TTC549 (cell line): ENCODE results near the gene AQP1.

Experiments used
- FAIRE-seq: peaks from 2 replicates; lab custom pipeline; 2012; peaks lifted over from hg19 to GRCh38; lab: Jason Lieb, UNC

The AQP1 gene

DNA sequence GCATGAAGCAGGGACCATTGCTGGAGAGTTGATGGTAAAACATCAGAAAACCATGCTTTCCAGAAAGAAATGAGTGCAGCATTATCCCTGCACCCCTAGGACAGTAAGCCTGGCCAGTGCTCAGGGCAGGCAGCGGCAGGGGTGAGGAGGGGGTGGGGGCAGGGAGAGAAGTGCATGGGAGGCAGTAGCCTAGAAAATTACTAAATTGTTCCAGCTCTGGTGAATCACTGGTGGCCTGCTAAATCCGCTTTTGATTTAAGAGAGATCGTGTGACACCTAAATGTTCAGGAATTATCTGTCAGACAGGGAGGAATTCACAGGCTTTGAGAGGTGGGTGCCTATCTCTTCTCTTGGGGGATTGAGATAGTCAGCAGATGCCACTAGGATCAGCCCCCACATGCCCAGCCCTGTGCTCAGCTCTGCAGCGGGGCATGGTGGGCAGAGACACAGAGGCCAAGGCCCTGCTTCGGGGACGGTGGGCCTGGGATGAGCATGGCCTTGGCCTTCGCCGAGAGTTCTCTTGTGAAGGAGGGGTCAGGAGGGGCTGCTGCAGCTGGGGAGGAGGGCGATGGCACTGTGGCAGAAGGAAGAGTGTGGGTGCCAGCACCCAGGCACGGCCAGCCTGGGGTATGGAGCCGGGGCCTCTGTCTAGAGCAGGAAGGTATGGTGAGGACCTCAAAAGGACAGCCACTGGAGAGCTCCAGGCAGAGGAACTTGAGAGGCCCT lies 5.0 kb upstream of the AQP1 start:
- no peak for FAIRE-seq

DNA sequence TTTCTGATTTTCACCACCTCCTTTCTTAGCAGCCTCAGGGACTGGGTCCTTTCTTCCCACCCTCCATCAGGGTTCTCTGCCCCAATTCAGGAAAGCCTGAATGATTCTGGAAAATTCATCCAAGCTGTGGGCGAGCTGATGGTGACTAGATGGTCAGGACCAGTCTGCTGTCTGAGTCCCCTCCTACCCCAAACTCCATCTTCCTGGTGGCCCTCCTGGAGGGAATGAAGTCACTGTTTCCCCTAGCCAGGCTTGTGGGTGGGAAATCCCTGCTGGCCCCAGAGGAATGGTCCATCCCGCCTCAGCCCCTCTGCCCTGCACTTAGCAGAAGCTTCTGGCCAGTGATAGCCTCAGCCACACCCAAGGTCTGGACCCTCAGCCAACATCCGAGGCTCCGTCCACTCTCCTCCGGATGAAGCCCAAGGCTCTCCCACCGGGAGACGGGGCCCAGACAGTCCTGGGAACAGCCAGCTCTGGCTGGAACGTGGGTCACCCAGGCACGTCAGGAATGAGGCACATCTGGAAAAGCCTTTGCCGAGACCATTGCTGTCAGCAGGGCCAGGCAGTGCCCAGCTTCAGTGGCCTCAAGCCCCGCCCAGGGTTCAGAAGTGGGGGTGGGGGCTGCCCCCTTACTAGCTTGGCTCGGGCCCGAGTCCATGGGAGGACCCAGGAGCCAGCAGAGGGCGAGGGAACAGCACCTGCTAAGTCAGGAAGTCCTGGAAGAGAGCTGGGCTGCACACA lies 4.0 kb upstream of the AQP1 start:
- FAIRE-seq, result no peak

DNA sequence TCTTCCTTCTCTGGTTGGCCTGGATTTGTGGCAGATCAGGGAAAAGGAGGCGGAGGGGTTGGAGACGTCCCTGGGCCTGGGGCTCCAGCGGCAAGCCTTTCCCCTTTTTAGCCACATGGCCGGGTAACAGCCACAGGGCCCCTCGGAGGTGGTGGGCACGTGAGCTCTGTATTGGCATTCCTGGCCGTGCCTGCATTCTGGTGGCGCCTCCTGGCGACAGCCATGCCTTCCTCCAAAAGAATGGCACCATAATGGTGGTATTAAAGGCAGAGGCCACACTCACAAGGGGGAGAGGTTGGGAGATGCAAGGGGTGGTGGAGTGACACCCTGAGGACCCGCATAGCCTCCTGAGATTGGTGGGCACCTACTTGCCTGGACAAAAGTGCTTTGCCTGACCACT lies 3.0 kb upstream of the AQP1 start:
- no peak for FAIRE-seq

DNA sequence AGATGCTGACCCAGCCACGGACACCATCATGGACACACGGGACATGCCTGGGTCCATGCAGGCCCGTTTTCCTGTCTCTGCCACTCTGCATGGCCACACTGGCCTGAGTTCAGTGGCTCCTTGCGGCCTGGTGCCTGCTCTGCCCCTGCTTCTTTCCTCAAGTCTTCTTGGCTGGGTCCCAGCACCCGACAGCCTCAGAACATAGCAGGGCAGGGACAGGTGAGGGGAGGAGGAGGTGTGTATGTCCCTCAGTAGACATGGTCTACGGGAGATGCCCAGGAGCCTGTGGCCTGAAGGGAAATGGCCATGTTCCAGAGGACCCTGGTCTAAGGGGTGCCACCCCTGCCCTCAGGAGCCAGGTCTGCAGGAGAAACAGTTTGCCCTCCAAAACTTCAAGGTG lies 2.2 kb upstream of the AQP1 start:
- no peak for FAIRE-seq

DNA sequence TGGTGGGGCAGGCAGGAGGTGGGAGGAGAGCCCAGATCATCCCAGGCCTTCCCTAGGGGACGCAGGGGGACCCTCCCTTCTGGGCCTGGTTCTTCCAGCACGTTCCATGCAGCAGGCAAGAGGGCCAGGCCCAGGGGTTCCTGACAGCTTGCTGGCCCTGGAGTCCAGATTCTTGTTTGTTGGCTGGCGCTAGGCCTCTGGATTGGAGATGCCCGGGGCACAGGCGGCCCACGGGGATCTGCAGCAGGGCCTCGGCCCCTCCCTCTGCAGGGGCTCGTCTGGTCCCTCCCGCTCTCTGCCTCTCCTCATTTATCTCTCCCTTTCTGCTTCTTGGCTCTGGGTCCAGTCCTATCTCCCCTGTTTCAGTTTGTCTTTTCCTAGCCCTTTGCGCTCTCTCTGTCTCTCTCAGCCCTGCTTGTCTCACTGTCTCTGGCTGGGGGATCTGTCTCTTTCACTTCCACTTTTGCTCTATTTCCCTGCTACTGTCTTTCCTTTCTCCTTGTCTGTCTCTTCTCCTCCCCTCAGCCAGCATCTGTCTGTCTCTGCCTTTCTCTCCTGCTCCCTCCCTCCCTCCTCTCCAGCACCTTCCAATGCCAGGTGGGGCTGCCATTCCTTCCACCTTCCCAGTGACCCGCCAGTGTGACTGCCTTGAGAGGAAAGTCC lies 1.1 kb upstream of the AQP1 start:
- no peak for FAIRE-seq

DNA sequence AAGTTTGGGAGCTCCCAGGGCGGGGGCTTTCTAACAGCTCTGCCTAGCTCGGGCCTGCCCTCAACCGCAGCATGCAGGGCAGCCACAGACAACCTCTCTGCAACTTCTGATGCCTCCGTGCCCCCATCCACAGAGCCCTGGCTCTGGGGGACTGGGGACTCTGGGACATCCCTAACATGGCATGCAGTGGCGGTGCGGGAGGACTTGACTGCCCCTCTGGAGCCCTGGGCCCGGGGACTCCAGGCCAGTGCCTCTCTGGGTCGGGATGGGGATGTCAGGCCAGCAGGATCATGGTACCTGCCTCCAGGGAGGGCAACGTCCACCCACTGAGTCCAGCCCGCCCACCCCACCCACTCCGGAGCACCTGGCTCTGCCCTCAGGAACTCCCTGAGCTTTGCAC lies 520 bp upstream of the AQP1 start:
- no peak for FAIRE-seq

DNA sequence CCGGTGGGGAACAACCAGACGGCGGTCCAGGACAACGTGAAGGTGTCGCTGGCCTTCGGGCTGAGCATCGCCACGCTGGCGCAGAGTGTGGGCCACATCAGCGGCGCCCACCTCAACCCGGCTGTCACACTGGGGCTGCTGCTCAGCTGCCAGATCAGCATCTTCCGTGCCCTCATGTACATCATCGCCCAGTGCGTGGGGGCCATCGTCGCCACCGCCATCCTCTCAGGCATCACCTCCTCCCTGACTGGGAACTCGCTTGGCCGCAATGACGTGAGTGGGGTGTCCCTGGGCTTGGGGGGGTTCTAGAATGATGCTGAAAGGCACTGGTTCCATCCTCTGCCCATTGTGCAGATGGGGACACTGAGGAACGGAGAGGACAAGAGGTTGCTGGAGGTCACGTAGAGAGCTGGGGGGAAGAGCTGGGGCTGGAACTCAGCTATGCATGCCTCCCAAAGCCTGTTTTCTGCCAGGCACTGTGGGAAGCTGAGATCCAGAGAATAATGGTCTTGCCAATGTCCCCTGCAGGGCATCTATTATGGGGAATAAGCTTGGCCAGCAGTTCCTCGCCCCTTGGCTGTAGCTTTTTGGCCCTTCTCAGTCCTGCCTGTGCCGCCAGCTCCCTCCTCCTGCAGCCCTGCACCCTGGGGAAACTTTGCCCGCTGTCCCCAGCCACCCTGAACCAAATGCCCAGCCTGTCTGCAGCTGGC lies 523 bp downstream of the AQP1 start:
- no peak for FAIRE-seq

DNA sequence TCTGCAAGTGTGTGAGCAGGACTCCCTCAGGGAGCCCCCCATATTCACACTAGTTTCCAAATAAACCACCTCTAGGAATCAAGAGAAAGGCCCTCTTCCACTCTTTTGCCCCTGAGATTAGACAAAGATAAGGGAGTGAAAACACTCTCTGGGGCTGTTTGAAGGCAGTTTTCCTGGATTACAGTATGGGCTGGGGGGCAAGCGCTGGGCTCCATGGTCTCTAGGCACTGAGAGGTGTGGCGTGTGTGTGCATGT lies 1.0 kb downstream of the AQP1 start:
- FAIRE-seq, result no peak

DNA sequence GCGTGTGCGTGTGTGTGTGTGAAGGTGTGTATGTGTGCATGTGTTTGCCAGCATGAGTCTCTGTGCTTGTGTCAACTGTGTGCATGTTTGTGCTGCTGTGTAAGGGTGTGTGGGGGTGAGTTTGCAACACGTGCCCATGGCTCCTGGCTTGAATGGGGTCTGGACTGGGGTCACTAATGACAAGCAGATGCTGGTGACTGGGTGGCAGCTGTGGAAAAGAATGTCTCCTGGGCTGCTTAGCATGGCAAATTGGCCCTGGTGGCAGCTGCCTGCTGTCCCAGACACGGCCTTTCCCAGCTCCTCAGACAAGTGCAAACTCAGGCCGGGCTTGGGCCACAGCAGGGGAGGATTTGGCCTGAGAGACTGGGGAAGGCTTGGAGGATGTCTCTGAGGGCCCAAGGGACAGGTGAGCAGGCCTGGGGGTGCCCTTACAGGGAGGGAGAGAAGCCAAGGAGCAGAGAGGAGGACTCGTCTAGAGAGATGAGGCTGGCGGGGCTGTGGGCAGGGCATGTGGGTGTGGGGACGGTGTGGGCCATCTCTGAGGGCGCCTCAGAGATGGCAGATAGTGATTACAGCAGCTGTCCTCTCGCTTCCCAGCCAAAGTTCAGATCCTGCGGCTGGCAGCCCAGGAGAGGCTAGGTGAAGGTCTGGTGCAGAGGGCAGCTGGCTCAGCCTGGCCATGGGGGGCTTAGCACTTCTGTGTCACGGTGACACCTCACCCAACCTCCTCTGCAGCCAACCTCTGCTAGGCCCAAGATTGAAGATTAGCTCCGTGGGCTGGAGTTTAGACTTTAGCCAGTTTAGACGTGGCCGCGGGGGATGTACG lies 1.5 kb downstream of the AQP1 start:
- FAIRE-seq, result no peak

DNA sequence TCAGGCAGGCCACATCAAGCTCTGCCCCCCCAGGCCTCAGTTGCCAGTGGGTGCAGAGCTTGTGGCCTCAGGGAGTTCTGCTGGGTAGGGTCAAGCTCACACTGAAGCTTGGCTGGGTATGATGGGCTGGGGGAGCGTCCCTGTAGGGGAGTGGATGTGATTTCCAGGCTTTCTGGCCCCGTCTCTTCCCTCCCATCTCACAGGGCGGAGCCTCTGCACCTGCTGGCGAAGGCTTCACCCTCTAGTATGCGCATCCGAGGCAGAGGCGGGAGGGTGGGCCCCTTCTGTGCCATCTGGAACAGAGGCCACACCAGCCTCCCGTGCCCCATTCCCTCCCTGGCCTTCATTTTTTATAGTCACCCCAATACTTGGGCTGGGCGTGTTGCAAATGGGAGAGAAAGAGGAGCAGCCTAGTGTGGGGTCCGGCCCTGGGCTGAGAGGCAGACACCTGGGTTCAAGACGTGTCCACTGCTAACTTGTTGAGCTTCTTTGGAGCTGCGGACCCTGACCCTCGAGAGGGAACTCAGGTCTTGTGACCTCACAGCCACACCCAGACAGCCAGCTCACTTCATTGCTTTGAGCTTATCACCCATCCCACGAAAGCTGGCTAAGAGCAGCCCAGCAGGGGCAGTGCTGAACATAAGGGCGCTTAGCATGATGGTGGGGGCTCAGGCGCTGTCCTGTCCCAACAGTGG lies 2.3 kb downstream of the AQP1 start:
- FAIRE-seq, result no peak

DNA sequence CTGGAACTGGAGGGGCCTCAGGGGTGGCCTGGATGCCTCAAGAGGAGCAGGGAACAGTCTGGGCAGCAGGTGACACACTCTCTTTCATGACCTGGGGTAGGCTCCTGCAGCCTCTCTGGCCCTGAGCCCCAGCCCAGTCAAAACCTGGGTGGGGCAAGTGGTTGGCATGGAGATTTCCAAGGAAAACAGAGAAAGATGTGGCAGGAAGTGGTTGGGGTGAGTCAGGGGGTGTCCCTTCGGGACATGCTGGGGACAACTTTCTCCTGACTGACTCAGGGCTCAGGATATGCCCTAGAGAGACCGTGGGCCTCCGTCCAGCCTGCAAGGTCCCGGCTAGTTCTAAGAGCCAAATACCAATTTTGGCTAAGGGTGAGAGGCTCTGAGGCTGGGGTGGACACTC lies 2.9 kb downstream of the AQP1 start:
- no peak for FAIRE-seq

DNA sequence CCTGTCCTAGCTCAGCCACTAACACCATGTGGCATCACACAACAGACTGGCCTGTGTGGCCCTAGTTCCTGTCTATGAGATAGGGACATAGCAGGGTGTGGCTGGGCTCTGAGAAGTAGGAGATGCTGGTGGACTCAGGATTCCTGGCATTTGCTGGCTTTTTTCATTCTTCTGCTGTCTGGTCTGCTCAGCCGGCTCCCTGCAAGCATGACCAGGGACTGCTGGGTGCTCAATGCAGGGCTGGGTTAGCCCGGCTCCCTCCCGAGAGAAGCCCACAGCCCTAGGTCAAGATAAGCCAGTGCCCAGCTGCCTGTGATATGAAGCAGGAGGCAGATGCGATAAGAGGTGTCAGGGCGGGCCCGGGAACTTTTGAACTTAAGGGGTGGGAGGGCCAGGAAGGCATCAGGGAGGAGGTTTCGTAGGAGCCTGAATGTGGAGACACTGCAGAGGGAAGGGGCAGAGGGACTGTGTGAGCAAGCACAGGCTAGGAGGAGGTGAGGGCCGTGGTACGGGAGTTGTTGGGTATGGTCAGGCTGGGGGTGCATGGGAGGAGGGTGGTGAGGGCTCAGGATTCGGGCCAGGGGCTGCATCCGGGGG lies 3.5 kb downstream of the AQP1 start:
- no peak for FAIRE-seq

DNA sequence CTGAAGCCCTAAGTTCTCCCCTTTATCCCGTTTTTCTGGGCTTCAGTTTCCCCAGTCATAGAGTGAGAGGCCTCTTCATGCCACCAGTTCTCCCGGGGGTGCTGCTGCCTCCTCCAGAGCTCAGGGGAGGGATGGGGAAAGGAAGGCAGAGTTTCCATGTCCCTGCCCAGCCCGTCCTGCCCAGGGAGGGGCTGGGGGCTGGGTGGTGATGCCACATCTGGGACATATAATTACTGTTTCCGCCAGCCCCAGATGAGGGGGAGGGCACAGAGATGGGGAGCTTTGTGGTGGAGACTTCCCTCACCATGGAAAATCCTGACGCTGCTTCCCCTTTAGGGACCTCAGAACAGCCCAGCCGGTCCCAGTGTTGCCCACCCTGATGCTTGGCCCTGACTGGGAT lies 4.1 kb downstream of the AQP1 start:
- FAIRE-seq, result no peak

DNA sequence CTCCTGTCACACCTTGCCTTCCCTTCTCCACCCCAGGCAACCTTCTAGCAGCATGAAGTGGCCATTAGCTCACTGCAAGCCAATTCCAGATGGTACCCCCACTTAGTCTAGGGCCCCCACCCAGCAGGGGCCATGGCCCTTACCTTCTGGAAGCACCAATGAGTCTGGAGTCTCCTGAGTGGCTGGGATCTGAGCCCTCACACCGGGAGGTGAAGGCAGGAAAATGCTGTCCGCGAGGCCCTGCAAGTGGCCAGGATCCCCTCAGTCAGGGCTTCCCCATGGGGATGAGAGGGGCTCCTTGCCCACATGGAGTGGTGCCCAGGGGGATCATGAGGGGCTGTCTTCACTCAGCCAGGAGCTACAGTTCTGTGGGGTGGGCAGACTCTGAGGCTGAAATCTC lies 4.6 kb downstream of the AQP1 start:
- FAIRE-seq, result no peak

DNA sequence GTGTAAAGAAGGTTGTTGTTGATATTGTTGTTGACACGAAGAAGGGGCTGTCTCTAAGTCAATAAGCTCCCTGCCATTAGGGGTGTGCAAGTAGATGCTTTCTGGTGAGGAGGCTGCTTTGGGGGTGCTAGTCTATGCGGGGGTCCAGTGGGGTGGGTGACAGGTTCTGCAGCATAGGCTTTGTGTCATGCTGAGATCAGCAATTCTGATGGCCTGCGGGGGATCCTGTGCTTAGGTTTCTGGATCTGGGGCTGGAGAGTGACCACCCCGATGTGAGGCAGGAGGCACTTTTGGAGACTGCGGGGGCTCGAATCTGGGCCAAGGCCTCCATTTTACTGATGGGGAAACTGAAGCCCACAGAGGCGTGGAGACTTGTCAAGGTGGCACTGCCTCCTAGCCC lies 5.1 kb downstream of the AQP1 start:
- FAIRE-seq, result no peak

DNA sequence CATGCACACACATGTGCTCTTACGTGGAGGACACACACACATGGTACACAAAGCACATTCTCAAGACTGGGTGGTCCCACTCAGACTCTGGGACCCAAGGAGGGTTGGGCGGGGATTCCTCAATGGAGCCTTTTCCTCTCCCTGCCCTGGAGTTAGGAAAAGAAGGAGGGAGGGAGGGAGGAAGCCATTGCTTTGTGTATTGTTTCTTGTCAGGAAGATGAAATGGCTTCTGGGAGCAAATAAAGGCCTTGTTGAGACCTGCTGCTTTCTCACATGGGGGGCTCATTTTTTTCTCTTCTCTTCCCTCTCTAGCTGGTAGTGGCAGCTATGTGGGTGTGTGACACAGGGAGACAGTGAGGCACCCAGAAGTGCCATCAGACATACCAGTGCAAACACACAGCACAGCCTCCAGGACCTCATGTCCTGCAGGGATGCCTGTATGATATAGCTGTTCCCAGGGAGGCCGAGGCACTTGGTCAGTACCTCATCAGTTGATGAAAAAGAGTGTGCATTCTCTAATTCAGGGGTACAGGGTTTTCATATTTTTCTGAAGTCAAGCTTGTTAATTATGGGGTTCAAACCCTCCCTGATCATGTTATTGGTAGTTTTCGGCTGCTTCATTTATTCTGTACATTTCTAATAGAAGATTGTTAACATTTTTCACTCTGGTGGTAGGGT lies 5.7 kb downstream of the AQP1 start:
- no peak for FAIRE-seq

DNA sequence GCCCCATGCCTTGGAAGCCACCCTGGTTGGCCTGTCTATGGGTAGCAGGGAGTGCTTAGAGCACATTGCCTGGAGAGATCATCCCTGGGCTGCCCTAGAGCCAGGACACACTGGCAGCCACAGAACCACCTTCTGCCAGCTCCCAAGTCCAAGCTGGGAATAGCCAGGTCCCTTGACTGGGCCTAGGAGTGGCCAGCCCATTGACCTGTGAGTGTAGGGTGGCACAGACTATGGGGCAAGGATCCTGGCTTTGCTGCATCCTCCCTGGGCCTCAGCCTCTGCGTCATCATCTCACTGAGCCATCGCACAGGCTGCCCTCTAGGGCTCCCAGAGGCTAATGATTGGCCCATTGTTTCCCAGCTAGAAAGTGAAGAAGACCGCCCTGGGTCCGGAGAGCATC lies 7.0 kb downstream of the AQP1 start:
- FAIRE-seq, result no peak

DNA sequence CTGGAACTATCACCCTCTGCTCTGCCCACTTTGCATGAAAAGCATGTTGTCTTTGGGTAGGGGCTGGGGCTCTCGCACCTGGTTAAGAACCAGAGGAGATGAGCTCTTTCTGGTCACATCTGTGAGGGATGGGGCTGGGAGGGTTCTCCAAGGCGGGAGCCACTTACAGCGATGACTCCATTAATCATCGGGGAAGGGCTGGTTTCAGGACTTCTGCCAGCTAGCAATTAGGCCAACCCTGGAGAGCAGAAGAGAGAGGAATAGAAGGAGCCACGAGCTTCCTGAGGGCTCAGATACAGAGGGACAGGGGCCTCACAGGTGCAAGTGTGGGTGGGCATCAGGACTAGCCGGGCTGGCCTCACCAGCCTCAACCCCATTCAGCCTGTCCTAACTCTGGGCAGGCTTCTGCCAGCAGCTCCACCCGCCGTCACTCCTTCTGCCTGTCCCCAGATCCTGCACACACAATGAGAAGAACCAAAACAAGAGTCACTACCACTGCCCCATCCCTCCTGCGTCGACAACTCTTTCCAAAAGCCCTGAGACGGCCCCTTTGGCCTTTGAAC lies 8.4 kb downstream of the AQP1 start:
- no peak for FAIRE-seq

DNA sequence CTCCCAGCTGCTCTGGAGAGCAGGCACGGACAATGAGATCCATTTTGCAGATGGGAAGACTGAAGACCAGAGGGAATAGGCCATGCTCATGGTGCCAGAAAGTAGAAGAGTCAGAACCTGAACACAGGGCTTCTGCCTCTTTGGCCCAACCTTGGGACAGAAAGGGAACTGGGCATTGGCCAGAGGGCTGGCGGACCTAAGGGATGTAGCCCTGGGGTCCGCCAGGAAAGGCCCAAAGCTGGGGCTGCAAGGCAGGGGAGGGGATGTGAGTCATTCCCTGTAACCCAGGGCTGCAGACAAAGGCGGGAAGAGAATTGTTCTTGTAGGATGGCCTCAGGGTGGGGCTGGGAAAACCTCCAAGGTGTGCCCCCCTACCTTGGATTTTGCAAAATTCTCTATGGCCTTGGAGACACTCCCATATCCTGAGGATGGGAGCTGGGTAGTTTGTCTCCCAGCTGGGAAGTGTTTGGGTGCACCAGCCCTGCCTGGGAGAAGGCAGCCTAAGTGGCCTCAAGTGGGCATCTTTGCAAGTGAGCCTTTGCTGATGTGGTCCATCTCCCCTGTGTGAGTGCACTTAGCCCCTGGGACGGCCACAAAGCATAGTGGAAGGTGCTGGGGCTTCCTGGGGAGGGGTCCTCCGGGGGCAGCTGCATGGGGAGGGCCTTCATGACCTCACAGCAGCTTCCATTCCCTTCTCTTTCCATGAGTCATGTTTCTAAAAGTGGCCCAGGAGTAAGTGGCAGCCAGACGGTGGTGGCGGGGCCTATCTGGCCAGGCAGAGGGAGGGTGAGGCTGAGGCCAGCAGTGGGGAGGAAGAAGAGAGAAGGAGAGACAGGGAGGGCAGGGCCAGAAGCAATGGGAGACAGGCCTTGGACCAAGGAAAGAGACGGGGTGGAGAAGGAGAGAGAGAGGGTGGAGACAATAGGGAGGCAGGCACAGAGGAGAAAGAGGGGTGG lies 9.2 kb downstream of the AQP1 start:
- FAIRE-seq, result no peak
